SK-N-SH (cell line): ENCODE data around the gene COLQ.

Source experiments
- EP300 ChIP-seq, 2 experiments: IDR thresholded peaks; 2 replicates each; pipeline versions ENCODE4 v1.4.0 to v1.6.1; 2012; ENCODE audit warnings: borderline replicate concordance in 1 of 2, low read depth in 1 of 2, low read length in 1 of 2
- EZH2phosphoT487 ChIP-seq: fragments of 200-600 bp; sonication (generic); IDR thresholded peaks from 2 replicates; pipeline ENCODE4 v1.6.1; 2017; ENCODE audit warnings: low read depth, mixed run types, mild to moderate bottlenecking, antibody characterized with exemption, moderate library complexity, borderline replicate concordance
- FOXJ3 ChIP-seq: sonication (generic); formaldehyde crosslinking; IDR thresholded peaks from 2 replicates; pipeline ENCODE4 v1.5.1; 2020; ENCODE audit warnings: mild to moderate bottlenecking, missing genetic modification reagents
- GABPA ChIP-seq: IDR thresholded peaks from 2 replicates; pipeline ENCODE4 v1.4.0; 2012; ENCODE audit warnings: low read depth, mild to moderate bottlenecking
- POLR2AphosphoS5 ChIP-seq: IDR thresholded peaks from 2 replicates; pipeline ENCODE4 v1.6.1; 2012; ENCODE audit warnings: low read depth, low read length
- SIN3A ChIP-seq: IDR thresholded peaks from 2 replicates; pipeline ENCODE4 v1.6.1; 2012; ENCODE audit warnings: low read depth, mild to moderate bottlenecking, low read length, moderate library complexity, borderline replicate concordance
- TF ChIP-seq, protein P1 (sequence below): fragments of 200-600 bp; sonication (generic); IDR thresholded peaks from 2 replicates; pipeline ENCODE4 v1.6.1; 2017; ENCODE audit warnings: antibody characterized with exemption, mild to moderate bottlenecking, moderate library complexity
- TF ChIP-seq, protein P2 (sequence below): IDR thresholded peaks from 2 replicates; pipeline ENCODE4 v1.4.0; 2012; ENCODE audit warnings: low read depth
- TF ChIP-seq, protein P3 (sequence below): IDR thresholded peaks from 2 replicates; pipeline ENCODE4; 2012
- TF ChIP-seq, protein P4 (sequence below): fragments of 150-350 bp; IDR thresholded peaks from 2 replicates; pipeline ENCODE4 v1.6.1; 2016; ENCODE audit warnings: mild to moderate bottlenecking, low read depth, low read length

DNA sequence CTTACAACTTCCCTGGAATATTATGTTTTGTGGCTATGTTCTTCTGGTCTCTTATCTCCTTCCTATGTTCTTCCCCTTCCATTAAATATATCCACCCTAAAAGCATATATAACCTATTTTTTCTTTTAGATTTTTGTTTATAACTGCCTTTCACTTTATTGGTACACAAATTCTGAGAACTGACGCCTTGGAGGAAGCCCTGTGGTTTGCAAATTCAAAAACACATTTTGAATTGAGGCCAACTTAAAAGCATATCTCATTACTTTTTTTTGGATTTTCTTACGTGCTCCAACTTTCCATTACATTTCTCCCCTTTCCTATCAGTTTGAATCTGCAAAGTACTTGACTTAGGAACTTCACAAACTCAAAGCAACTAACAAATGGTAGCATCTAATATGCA lies 15.3 kb upstream of the COLQ start:
- no peak for TF ChIP-seq GABPA
- no peak for TF ChIP-seq POLR2AphosphoS5
- TF ChIP-seq, protein P1, sequence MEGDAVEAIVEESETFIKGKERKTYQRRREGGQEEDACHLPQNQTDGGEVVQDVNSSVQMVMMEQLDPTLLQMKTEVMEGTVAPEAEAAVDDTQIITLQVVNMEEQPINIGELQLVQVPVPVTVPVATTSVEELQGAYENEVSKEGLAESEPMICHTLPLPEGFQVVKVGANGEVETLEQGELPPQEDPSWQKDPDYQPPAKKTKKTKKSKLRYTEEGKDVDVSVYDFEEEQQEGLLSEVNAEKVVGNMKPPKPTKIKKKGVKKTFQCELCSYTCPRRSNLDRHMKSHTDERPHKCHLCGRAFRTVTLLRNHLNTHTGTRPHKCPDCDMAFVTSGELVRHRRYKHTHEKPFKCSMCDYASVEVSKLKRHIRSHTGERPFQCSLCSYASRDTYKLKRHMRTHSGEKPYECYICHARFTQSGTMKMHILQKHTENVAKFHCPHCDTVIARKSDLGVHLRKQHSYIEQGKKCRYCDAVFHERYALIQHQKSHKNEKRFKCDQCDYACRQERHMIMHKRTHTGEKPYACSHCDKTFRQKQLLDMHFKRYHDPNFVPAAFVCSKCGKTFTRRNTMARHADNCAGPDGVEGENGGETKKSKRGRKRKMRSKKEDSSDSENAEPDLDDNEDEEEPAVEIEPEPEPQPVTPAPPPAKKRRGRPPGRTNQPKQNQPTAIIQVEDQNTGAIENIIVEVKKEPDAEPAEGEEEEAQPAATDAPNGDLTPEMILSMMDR, result no peak
- TF ChIP-seq SIN3A, result no peak
- TF ChIP-seq EZH2phosphoT487, result no peak
- TF ChIP-seq, protein P2, sequence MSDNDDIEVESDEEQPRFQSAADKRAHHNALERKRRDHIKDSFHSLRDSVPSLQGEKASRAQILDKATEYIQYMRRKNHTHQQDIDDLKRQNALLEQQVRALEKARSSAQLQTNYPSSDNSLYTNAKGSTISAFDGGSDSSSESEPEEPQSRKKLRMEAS, result no peak
- TF ChIP-seq, protein P3, sequence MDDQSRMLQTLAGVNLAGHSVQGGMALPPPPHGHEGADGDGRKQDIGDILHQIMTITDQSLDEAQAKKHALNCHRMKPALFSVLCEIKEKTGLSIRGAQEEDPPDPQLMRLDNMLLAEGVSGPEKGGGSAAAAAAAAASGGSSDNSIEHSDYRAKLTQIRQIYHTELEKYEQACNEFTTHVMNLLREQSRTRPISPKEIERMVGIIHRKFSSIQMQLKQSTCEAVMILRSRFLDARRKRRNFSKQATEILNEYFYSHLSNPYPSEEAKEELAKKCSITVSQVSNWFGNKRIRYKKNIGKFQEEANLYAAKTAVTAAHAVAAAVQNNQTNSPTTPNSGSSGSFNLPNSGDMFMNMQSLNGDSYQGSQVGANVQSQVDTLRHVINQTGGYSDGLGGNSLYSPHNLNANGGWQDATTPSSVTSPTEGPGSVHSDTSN, result no peak
- no peak for TF ChIP-seq EP300 (IDR thresholded peaks at IDR 0.05; ENCODE audit: borderline replicate concordance in 1 of 2, low read depth in 1 of 2, low read length in 1 of 2)
- TF ChIP-seq, protein P4, sequence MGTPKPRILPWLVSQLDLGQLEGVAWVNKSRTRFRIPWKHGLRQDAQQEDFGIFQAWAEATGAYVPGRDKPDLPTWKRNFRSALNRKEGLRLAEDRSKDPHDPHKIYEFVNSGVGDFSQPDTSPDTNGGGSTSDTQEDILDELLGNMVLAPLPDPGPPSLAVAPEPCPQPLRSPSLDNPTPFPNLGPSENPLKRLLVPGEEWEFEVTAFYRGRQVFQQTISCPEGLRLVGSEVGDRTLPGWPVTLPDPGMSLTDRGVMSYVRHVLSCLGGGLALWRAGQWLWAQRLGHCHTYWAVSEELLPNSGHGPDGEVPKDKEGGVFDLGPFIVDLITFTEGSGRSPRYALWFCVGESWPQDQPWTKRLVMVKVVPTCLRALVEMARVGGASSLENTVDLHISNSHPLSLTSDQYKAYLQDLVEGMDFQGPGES, result no peak
- no peak for TF ChIP-seq FOXJ3 (CRISPR knock-in tag)
